Sigmoid colon (tissue), 7 donors: ENCODE measurements around the gene AIF1. TPM values are rescaled to one million over a fixed set of nuclear protein-coding genes. Genes with fewer than 3 reads are reported as not detected.
A peak's percentile ranks its signal among the peaks of the same experiment; 100 is the strongest.

Source experiments
- DNase-seq: peaks from one replicate; pipeline ENCODE4 v3.0.0-alpha.2; 2019
- H3K27ac ChIP-seq, 4 donors: fragments of 200-600 bp; sonication (generic); one replicate each; pipeline ENCODE4 v1.5.1; 2016 to 2019; ENCODE audit warnings: mild to moderate bottlenecking in 1 of 4
- H3K27me3 ChIP-seq, 3 donors: fragments of 200-600 bp; sonication (generic); one replicate each; pipeline ENCODE4 v1.5.1; 2019; ENCODE audit warnings: mild to moderate bottlenecking in 1 of 3
- H3K36me3 ChIP-seq, 4 donors: fragments of 200-600 bp; sonication (generic); one replicate each; pipeline ENCODE4 v1.5.1; 2016 to 2019
- H3K4me1 ChIP-seq, 4 donors: fragments of 200-600 bp; sonication (generic); one replicate each; pipeline ENCODE4 v1.5.1; 2017 to 2019
- H3K4me3 ChIP-seq, 4 donors: fragments of 200-600 bp; sonication (generic); one replicate each; pipeline ENCODE4 v1.5.1; 2017 to 2019; ENCODE audit warnings: mild to moderate bottlenecking in 2 of 4, moderate library complexity in 1 of 4
- H3K9me3 ChIP-seq, 4 donors: fragments of 200-600 bp in 3 of 4; sonication (generic) in 3 of 4; one replicate each; pipeline versions ENCODE4 v1.5.1 to v1.6.1; 2013 to 2019
- CTCF ChIP-seq, 4 experiments: fragments of 450-650 bp in 3 of 4; fragments of 200-600 bp in 1 of 4; IDR thresholded peaks; one replicate each; pipeline ENCODE4 v1.5.1; 2016 to 2019; ENCODE audit warnings: antibody characterized with exemption in 4 of 4, mild to moderate bottlenecking in 3 of 4, moderate library complexity in 2 of 4
- EP300 ChIP-seq, 4 donors: sonication (generic); formaldehyde crosslinking; IDR thresholded peaks; one replicate each; pipeline ENCODE4 v1.6.1; 2017; ENCODE audit warnings: antibody characterized with exemption in 4 of 4
- POLR2A ChIP-seq, 2 donors: fragments of 450-650 bp; IDR thresholded peaks; one replicate each; pipeline ENCODE4 v1.6.1; 2016; ENCODE audit warnings: antibody characterized with exemption in 2 of 2, mild to moderate bottlenecking in 2 of 2, moderate library complexity in 2 of 2
- POLR2AphosphoS5 ChIP-seq, 4 donors: sonication (generic); formaldehyde crosslinking; IDR thresholded peaks; one replicate each; pipeline ENCODE4 v1.6.1; 2017; ENCODE audit warnings: antibody characterized with exemption in 4 of 4
- WGBS, 2 donors: extraction: QIAGEN DNeasy Blood & Tissue Kit; methylation state at CpG; one replicate each; pipeline ENCODE4 v1.1.7; 2013; 5-methylcytosine and 5-hydroxymethylcytosine counted together
- intact Hi-C: fragments of 100-400 bp; cut with DNase I; formaldehyde crosslinking; loops from one replicate; pipeline ENCODE4 v1.15.1; 2023
- polyA plus RNA-seq, 3 donors: library from polyadenylated mRNA; stranded (reverse); fragments of 200-250 nt; gene quantifications; one replicate each; pipeline ENCODE4 v1.2.3, GENCODE V29; 2013
- total RNA-seq, 4 donors: library from RNA; depleted of rRNA; stranded (reverse); fragments of >200 nt; gene quantifications; one replicate each; pipeline ENCODE4 v1.1.0, GENCODE V29; 2016
- donor health status: healthy with polysubstance abuse.
- donor health status: Bipolar disorder and iron deficiency.
- donor health status: healthy.

AIF1 gene
- total and polyA plus RNA-seq, 7 donors: 12.5 to 133 (median 59.6) TPM

DNA sequence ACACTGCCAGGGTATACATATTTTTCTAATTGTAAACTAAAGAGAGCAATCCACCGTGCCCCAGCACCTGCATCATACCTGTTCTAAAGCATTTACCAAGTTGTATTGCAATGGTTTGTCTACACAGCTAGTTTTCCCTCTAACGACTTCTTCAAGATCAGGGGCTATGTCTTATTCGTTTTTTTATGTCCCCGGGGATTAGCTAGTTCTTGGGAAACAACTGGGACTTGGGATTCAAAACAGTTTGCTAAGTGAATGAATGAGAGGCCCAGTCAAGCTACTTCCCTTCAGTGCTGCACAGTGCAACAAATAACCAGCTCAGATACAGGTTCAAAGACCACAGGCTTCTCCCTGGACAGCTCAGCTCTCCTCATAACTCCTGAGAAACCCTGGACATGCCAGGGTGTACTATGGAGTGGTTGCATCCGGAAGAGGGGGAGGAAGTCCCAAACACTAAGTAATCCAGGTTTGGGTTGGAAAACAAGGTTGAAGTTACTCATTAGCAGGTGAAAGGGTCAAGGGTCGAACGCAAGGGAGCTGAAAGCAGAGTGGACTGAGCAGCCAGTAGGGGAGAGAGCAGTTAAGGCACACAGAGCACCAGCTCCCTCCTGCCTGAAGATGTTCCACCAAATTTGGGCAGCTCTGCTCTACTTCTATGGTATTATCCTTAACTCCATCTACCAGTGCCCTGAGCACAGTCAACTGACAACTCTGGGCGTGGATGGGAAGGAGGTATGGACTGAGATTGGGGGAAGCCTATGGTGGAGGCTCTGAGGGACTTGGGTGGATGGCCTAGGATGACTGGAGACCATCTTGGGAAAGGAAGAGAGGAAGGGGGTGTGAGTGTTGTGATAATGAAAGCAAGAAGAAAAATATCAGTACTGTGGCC is 40.6 kb downstream of the AIF1 start, which contains the start of gene APOM:
TSS of gene APOM (plus strand) at position 546 of the 889 bp plus-strand sequence. CDS start at position 619, 73 bp downstream.
- Histone ChIP-seq H3K4me3 (no peak within 1 kb of the TSS), H3K4me1 (peaks cover 0 to 51% (median 43%) of the 10 kb centered on the region in 4 donors), H3K9me3 (no peaks in the 10 kb centered on the region), H3K27ac (no peak within 1 kb of the TSS), H3K36me3 (peaks cover 0 to 23% (median 0%) of the 10 kb centered on the region in 4 donors), H3K27me3 (no peaks in the 10 kb centered on the region)
- WGBS, 2 donors: 39 to 75% methylated on average over 8 of the region's 8 CpGs
- intact Hi-C loops: no loop called here
- TF ChIP-seq EP300 (IDR thresholded peaks at IDR 0.05) (no peak), CTCF (IDR thresholded peaks at IDR 0.05) (no peak), POLR2AphosphoS5 (IDR thresholded peaks at IDR 0.05) (no peak), POLR2A (IDR thresholded peaks at IDR 0.05) (no peak)
- DNase-seq: no peak

- 79 to 83% methylated on average over 6 of the region's 6 CpGs for WGBS, 2 donors
- Histone ChIP-seq H3K27ac (peak overlapping the region in 2 of 4 donors; percentile 5 to 98), H3K36me3 (peaks cover 0 to 29% (median 7%) of the 10 kb centered on the region in 4 donors), H3K9me3 (no peaks in the 10 kb centered on the region), H3K27me3 (no peaks in the 10 kb centered on the region), H3K4me3 (no peak overlapping the region), H3K4me1 (peaks cover 0 to 58% (median 47%) of the 10 kb centered on the region in 4 donors)
- no peak for TF ChIP-seq CTCF (IDR thresholded peaks at IDR 0.05)
- TF ChIP-seq POLR2AphosphoS5 (IDR thresholded peaks at IDR 0.05): no peak
- no peak for TF ChIP-seq EP300 (IDR thresholded peaks at IDR 0.05)
- TF ChIP-seq POLR2A (IDR thresholded peaks at IDR 0.05): no peak
- no peak for DNase-seq
- intact Hi-C loops: no loop called here
Measured at GRCh38 chr6:31657406-31658157, 42.5 kb downstream of the AIF1 start.

DNA sequence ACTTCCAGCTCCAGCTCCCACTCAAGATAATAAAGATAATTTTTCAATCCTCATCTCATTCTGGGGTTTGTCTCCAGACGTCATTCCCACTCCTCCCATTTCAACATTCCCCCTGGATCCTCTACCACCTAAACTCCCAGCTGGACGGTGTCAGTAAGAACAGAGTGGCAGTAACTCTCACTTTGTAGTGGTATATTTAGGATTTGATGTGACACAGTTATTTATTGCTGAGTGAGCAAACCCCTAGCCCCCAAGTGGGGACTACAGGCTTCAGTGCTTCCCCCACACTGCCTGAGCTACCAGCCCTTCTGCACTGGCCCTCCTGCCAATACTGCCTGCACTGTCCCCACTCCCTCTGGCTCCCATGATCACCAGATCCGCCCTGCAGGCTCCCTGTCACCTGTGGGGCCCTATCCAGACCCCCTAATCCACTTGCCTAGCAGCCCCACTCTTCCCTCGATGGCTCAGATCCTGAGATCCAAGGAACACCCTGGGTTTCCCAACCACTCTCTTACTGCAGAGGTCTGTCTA is 43.2 kb downstream of the AIF1 start:
- TF ChIP-seq CTCF (IDR thresholded peaks at IDR 0.05) (no peak), EP300 (IDR thresholded peaks at IDR 0.05) (no peak), POLR2A (IDR thresholded peaks at IDR 0.05) (no peak), POLR2AphosphoS5 (IDR thresholded peaks at IDR 0.05) (no peak)
- Histone ChIP-seq H3K27ac (peak overlapping the region in 2 of 4 donors; percentile 5 to 98), H3K4me1 (peaks cover 0 to 59% (median 52%) of the 10 kb centered on the region in 4 donors), H3K27me3 (no peaks in the 10 kb centered on the region), H3K4me3 (no peak overlapping the region), H3K9me3 (no peaks in the 10 kb centered on the region), H3K36me3 (peaks cover 0 to 30% (median 7%) of the 10 kb centered on the region in 4 donors)
- DNase-seq: no peak
- intact Hi-C loops: no loop called here
- 86 to 88% methylated on average over 4 of the region's 4 CpGs for WGBS, 2 donors

DNA sequence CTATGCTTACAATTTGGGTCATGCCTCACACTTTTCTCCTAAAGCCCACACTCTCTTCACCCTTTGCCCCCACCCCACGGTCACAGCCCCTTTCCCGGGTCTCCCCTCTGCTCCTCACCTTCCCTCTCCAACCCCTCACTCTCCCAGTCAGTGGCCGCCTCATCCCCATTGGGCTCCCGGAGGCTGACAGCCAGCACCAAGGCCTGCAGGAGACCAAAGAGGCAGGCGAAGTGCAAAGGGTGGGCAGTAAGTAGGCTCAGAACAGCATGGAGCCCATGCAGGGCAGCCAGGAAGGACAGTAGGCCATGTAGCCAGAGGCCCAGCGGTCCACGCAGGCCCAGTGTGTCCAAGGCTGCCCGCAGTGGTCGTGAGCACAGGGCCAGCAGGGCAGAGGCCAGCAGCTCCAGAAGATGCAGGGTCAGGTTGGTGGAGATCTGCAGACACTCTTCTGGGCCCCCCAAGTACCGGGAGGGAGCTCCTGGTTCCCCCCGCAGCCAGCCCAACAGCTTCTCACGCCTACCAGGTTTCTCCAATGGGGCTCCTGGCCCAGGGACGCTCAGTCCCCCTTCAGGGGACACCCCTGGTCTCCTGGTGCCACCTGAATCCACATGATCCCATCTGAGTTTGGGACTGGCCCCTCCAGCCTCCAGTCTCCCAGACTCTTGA is 44.1 kb downstream of the AIF1 start:
- 85 to 89% methylated on average over 13 of the region's 13 CpGs for WGBS, 2 donors
- intact Hi-C loops: no loop called here
- H3K27ac ChIP-seq: peak overlapping the region; percentile 87 to 98 (median 90)

More for the DNA sequence above, 44.1 kb downstream of the AIF1 start:
- Histone ChIP-seq H3K27me3 (no peaks in the 10 kb centered on the region), H3K9me3 (no peaks in the 10 kb centered on the region), H3K4me3 (peak overlapping the region; percentile 66 to 88 (median 73)), H3K36me3 (peaks cover 0 to 30% (median 10%) of the 10 kb centered on the region in 4 donors), H3K4me1 (peaks cover 0 to 61% (median 55%) of the 10 kb centered on the region in 4 donors)
- DNase-seq: no peak
- TF ChIP-seq POLR2AphosphoS5 (IDR thresholded peaks at IDR 0.05) (no peak), POLR2A (IDR thresholded peaks at IDR 0.05) (no peak), CTCF (IDR thresholded peaks at IDR 0.05) (no peak), EP300 (IDR thresholded peaks at IDR 0.05) (no peak)
